ENCODE measurements around the gene RTN1. TPM values are rescaled to one million over a fixed set of nuclear protein-coding genes. Genes with fewer than 3 reads are reported as not detected.

Gene RTN1
- total RNA-seq, 1 experiment from 2014 or later = 15.9 TPM

- no peak for DNase-seq (ENCODE audit: low read depth)
Observed at GRCh38 chr14:59852350-59852749, 18.2 kb downstream of the RTN1 start.

GRCh38 chr14:59850458-59850857, 20.1 kb downstream of the RTN1 start:
- no peak for DNase-seq (ENCODE audit: low read depth)

- DNase-seq (ENCODE audit: low read depth) = no peak
Observed at GRCh38 chr14:59849411-59850130, 21.0 kb downstream of the RTN1 start.

DNA sequence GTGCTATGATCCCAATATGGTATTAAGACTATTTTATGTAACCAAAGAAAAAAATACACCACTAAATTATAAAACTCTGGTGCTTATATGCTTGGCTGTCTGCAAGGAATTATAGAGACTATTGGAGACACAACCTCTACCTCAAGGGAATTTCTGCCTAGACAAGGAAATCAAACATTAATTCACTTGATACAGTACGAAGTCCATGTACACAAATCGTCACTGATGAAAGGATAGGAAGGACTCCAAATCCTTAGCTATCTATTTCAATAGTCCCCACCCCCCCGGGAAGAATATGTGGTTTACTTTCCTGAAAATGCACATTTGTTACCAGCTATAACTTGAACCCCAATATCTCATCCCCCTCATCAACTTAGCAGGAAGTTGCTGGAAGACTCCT, 21.9 kb downstream of the RTN1 start:
- no peak for DNase-seq (ENCODE audit: low read depth)

GRCh38 chr14:59847711-59848110, 22.9 kb downstream of the RTN1 start:
- DNase-seq (ENCODE audit: low read depth) = peak; percentile 8

- DNase-seq (ENCODE audit: low read depth) = no peak
Observed at GRCh38 chr14:59846595-59846994, 24.0 kb downstream of the RTN1 start.

- no peak for DNase-seq (ENCODE audit: low read depth)
Observed at GRCh38 chr14:59845245-59845644, 25.3 kb downstream of the RTN1 start.

DNA sequence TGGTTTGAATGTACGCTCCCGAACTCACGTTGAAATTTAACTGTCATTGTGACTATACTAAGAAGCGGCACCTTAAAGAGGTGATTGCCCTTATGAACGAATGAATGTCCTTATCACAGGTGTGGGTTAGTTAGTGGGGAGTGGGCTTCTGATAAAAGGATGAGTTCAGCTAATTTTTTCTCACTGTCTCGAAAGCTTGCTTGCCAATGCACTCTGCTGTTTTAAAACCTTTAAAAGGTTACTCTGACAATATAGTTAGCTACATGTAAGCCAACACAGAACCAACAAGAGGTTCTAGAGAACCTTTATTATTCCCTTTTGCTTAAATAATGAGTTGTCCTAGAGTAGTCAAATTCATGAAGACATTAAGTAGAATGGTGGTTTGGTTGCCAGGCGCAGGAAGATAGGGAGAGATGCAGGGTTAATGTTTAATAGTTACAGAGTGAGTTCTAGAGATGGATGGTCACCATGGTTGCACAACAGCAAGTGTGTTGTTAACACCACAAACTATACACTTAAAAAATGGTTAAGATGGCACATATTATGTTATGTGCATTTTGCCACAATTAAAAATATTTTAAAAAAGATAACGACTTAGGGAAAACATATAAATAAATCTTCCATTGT, 26.3 kb downstream of the RTN1 start:
- no peak for DNase-seq (ENCODE audit: low read depth)

DNA sequence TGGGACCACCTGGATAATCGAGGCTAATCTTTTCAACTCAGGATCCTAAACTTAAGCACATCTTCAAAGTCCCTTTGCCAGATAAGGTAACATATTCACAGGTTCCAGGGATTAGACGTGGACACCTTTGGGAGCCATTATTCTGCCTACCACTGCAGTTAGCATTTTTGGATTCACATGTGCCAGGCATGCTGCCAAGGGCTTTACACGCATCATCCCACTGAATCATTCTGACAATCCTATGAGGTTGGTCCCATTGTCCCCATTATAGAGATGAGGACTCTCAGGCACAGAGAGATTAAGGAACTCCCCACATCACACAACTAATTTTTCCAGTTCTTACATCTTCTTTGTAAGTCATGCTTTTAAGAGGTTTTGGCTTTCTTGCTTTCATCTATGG, 34.5 kb downstream of the RTN1 start:
- no peak for DNase-seq (ENCODE audit: low read depth)

DNA sequence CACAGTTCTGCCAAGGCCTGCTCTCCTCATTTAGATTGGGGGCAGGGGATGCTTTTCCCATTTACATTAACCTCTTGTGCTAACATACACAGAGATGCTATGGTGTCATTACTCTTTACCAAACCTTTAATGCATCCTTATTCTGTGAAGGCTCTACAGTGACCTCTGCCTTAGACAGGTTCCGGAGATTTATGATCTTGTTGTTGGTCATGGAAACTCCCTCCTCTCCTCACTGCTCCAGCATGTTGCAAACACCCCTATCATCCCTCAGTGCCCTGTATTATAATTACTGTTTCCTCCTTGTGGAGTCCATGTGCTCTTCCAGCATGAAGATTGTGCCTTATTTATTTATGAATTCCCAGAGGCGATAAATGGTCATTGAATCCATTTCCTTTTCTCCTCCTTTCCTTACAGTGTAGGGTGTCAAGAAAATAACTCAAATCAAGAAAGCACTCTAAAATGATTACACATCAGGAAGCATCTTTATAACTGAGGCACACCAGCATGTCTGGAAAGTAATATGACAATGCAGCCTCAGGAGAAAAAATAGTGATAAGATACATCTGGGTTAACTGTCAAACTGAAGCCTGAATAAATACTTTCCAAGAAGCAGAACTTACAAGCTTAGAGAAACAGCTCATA, 37.8 kb downstream of the RTN1 start:
- DNase-seq (ENCODE audit: low read depth) = no peak

DNA sequence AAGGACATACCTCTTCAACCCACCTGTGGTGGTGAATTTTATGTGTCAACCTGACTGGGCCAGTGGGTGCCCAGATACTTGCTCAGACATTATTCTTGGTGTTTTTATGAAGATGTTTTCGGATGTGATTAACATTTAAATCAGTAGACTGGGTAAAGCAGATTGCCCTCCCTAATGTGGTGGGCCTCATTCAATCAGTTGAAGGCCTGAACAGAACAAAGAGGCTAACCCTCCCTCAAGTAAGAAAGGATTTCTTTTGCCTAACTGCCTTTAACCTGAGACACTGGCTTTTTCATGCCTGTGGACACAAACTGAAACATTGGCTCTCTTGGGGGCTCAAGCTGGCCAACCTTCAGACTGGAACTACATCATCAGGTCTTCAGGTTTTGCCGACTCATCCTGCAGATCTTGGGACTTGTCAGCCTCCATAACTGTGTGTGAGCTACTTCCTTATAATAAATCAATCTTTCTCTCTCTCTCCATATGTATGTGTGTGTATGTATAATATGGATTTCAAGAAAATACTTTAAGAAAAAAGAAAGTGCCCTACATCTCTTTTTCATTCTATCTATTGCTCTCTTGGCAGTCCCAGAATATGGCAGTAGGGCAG, 39.4 kb downstream of the RTN1 start:
- no peak for DNase-seq (ENCODE audit: low read depth)

- DNase-seq (ENCODE audit: low read depth) = no peak
Observed at GRCh38 chr14:59830338-59830734, 40.2 kb downstream of the RTN1 start.

DNA sequence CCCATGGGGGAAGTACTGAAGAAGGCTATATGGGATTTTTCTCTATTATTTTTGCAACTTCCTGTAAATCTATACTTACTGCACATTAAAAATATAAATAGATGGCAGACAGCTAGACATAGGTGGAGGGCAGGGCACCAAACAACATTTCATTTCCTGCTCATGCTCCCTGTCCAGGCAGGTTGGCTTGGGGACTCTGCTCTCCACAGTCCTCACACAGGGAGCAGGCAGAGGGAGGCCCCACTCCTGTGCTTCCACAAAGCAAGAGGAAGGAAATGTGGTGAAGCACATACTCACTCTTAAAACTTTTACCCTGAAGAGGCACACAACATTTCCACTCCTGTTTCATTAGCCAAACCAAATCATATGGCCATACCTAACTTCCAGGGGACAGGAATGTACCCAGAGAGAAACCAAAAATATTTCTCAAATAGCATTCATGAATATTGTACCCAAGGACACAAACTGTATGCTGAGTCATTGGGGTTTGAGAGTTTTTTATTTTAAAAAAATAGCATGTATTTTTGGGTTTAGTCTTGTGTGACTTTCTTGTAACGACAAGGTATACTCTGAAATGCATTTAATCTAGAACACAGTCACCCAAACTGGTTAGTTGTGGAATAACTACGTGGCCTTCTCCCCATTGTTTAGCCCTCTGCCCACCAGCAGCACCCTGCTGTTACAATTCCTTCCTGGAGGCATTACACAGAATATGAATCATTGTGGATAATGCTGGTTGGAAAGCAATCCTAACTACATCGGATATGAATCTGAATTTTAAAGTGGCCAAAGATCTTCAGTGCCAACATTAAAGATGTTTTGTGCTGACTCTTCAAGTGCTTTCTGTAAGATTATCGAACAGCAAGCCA, 40.9 kb downstream of the RTN1 start:
- DNase-seq (ENCODE audit: low read depth) = peak; percentile 89

- no peak for DNase-seq (ENCODE audit: low read depth)
Observed at GRCh38 chr14:59828276-59828675, 42.3 kb downstream of the RTN1 start.

GRCh38 chr14:59827401-59827800, 43.2 kb downstream of the RTN1 start:
- no peak for DNase-seq (ENCODE audit: low read depth)

- DNase-seq (ENCODE audit: low read depth) = no peak
Observed at GRCh38 chr14:59826150-59826549, 44.4 kb downstream of the RTN1 start.

DNA sequence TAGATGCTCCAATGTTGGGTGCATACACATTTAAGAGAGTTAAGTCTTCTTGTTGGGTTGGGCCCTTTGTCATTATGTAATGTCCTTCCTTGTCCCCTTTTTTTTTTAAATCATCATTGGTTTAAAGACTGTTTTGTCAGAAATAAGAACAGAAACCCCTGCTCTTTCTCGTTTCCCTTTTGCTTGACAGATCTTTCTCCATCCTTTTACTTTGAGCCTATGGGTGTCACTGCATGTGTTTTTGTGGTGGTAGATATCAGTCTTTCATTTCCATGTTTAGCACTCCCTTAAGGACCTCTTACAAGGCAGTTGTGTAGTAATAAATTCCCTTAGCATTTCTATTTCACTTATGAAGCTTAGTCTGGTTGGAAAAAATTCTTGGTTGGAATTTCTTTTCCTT, 47.4 kb downstream of the RTN1 start:
- DNase-seq (ENCODE audit: low read depth) = no peak

- no peak for DNase-seq (ENCODE audit: low read depth)
Observed at GRCh38 chr14:59819446-59820088, 51.0 kb downstream of the RTN1 start.

DNA sequence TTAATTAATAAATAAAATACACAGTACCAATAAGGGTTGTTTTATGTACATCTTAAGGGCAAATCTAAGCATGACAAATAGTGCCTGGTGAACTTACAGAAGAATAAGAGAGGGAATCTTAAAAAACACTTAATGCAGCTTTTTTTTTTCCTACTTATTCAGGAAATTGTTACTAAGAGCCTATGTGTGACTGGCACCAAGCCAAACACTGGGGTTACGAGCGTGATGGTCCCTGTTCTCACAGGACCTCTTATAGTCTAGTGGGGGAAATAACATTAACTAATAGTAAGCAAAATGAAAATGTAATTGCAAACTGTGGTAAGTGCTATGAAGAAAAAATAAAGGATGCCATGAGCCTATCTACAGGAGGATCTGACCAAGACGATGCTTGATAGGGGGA, 53.6 kb downstream of the RTN1 start:
- DNase-seq (ENCODE audit: low read depth) = no peak

DNA sequence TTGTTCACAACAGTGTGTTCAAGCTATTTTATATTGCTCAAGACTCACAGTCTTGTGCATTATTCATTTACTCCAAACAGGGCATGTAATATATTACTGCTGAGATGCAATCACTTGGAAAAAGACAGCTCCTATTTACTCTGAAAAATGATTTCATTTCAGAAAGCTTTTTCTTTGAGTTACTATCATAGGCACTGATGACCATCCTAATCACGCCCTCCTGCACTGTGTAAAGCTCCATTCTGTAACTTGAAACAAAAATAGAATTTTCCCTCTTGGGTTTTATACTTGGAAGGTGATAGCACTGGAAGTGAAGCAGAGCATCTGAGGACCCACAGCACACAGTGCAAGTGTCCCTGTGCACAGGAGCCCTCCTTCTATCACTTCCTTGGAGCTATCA, 55.6 kb downstream of the RTN1 start:
- no peak for DNase-seq (ENCODE audit: low read depth)

- DNase-seq (ENCODE audit: low read depth) = no peak
Observed at GRCh38 chr14:59811815-59812214, 58.8 kb downstream of the RTN1 start.
